Endothelial cell of umbilical vein (primary cell): ENCODE measurements around the gene CLPTM1L. TPM values are rescaled to one million over a fixed set of nuclear protein-coding genes. Genes with fewer than 3 reads are reported as not detected.
"Not testable (repeated sequence)": the region's sequence is repeated elsewhere in the genome, so short reads cannot be mapped to it uniquely, and the experiment has no call there.

ENCODE experiments used
- BruUV-seq: library from RNA; stranded (reverse); fragments of 400-500 nt; replicated peaks from 2 replicates; lab custom pipeline; 2021; lab: Mats Ljungman, UMichigan
- CTCF ChIA-PET: fragments of 300-600, 350-600 bp; sonication (Branson Sonifier 250); formaldehyde crosslinking; loops from one replicate; lab custom pipeline; 2021; ENCODE audit warnings: antibody characterized with exemption, inconsistent platforms; lab: Charles Lee
- POLR2A ChIA-PET: fragments of 300-600, 350-600 bp; sonication (Branson Sonifier 250); formaldehyde crosslinking; loops from one replicate; lab custom pipeline; 2021; ENCODE audit warnings: antibody characterized with exemption, inconsistent platforms; lab: Charles Lee
- DNase-seq: peaks from one replicate; pipeline ENCODE4 v3.0.0-alpha.2; 2011; ENCODE audit warnings: low read depth, low spot score
- FAIRE-seq: peaks from 2 replicates; lab custom pipeline; 2011; peaks lifted over from hg19 to GRCh38; lab: Jason Lieb, UNC
- H2AFZ ChIP-seq: 2 replicates; pipeline ENCODE4 v1.6.0; 2012; ENCODE audit warnings: low read depth, low read length, control low read depth, inconsistent platforms
- H3K27ac ChIP-seq: 2 replicates; pipeline ENCODE4 v1.5.1; 2011; ENCODE audit warnings: low read depth, mild to moderate bottlenecking, control low read depth, low read length, moderate library complexity; ENCODE audit not compliant: insufficient read depth
- H3K27me3 ChIP-seq, 2 experiments: 2 replicates each; pipeline versions ENCODE4 v1.6.0 to v1.6.1; 2011; ENCODE audit warnings: low read length in 2 of 2, mixed read lengths in 1 of 2; ENCODE audit not compliant: control insufficient read depth in 2 of 2, insufficient read depth in 2 of 2
- H3K36me3 ChIP-seq, 2 experiments: 2 replicates in 1 of 2; 3 replicates in 1 of 2; pipeline ENCODE4 v1.5.1; 2011; ENCODE audit warnings: low read length in 2 of 2, mild to moderate bottlenecking in 1 of 2, moderate library complexity in 1 of 2; ENCODE audit not compliant: control insufficient read depth in 2 of 2, insufficient read depth in 2 of 2; ENCODE audit errors: extremely low read depth in 1 of 2
- H3K4me1 ChIP-seq: 3 replicates; pipeline ENCODE4 v1.5.1; 2011; ENCODE audit warnings: mild to moderate bottlenecking, low read length; ENCODE audit not compliant: control insufficient read depth, insufficient read depth; ENCODE audit errors: extremely low read depth
- H3K4me2 ChIP-seq: 2 replicates; pipeline ENCODE4 v1.6.1; 2011; ENCODE audit warnings: low read length, control low read depth, mixed read lengths; ENCODE audit not compliant: insufficient read depth
- H3K4me3 ChIP-seq, 3 experiments: fragments of 200-600 bp in 1 of 3; sonication (generic), shearing (Covaris generic) in 1 of 3; replicated peaks in 1 of 3; 2 replicates each; pipeline ENCODE4 v1.5.1; 2011 to 2016; ENCODE audit warnings: control low read depth in 3 of 3, low read length in 3 of 3, mild to moderate bottlenecking in 2 of 3, inconsistent platforms in 1 of 3, low read depth in 1 of 3, moderate library complexity in 1 of 3; ENCODE audit not compliant: insufficient read depth in 1 of 3
- H3K79me2 ChIP-seq: 2 replicates; pipeline ENCODE4 v1.6.0; 2012; ENCODE audit warnings: low read length, inconsistent platforms; ENCODE audit not compliant: control insufficient read depth, insufficient read depth
- H3K9ac ChIP-seq: replicated peaks from 2 replicates; pipeline ENCODE3; 2011; ENCODE audit warnings: low read length, control low read depth; ENCODE audit not compliant: insufficient read depth; ENCODE audit errors: extremely low read depth
- H3K9me1 ChIP-seq: replicated peaks from 3 replicates; pipeline ENCODE4 v1.6.0; 2011; ENCODE audit warnings: mild to moderate bottlenecking, low read length; ENCODE audit not compliant: control insufficient read depth, insufficient read depth; ENCODE audit errors: extremely low read depth
- H3K9me3 ChIP-seq: replicated peaks from 2 replicates; pipeline ENCODE4 v1.5.1; 2012; ENCODE audit warnings: low read length, inconsistent platforms; ENCODE audit not compliant: control insufficient read depth, insufficient read depth
- H4K20me1 ChIP-seq: replicated peaks from 2 replicates; pipeline ENCODE3; 2011; ENCODE audit warnings: mild to moderate bottlenecking, low read length; ENCODE audit not compliant: control insufficient read depth, insufficient read depth; ENCODE audit errors: extremely low read depth
- FOS ChIP-seq: IDR thresholded peaks from 2 replicates; pipeline ENCODE4 v1.6.1; 2011; ENCODE audit warnings: mild to moderate bottlenecking, low read length, moderate library complexity, borderline replicate concordance; ENCODE audit not compliant: insufficient read depth
- MYC ChIP-seq: IDR thresholded peaks from one replicate; pipeline ENCODE4 v1.6.1; 2011; ENCODE audit warnings: mild to moderate bottlenecking, low read depth, low read length
- dilution Hi-C: fragments of 300-500 bp; cut with MboI; formaldehyde crosslinking; loops from one replicate; pipeline ENCODE4 v1.15.0; 2019; ENCODE audit warnings: low sequenced_read_pairs; ENCODE audit not compliant: extremely low pct_ligation_motif_present
- intact Hi-C: fragments of 100-400 bp; cut with micrococcal nuclease; formaldehyde crosslinking; loops from one replicate; pipeline ENCODE4 v1.10.0; 2022
- polyA plus RNA-seq, 4 experiments: library from polyadenylated mRNA; depleted of rRNA in 3 of 4; stranded (reverse) in 3 of 4; unstranded in 1 of 4; fragments of >200 nt; gene quantifications; 2 replicates each; pipeline versions ENCODE4 v1.2.1 to v1.2.3, GENCODE V29; 2011 to 2012; ENCODE audit warnings: missing spikeins in 1 of 4
- total RNA-seq: library from RNA; stranded (reverse); gene quantifications from 2 replicates; pipeline ENCODE4 v1.2.3, GENCODE V29; 2021
- TF ChIP-seq, protein P1 (sequence below): IDR thresholded peaks from 2 replicates; pipeline ENCODE4 v1.6.1; 2011; ENCODE audit not compliant: insufficient read depth, insufficient read length

The CLPTM1L gene
- total and polyA plus RNA-seq, 2 donors (not counting 3 experiments of a cell fraction or from before 2014, with no cell fraction given): 116 to 191 TPM

DNA sequence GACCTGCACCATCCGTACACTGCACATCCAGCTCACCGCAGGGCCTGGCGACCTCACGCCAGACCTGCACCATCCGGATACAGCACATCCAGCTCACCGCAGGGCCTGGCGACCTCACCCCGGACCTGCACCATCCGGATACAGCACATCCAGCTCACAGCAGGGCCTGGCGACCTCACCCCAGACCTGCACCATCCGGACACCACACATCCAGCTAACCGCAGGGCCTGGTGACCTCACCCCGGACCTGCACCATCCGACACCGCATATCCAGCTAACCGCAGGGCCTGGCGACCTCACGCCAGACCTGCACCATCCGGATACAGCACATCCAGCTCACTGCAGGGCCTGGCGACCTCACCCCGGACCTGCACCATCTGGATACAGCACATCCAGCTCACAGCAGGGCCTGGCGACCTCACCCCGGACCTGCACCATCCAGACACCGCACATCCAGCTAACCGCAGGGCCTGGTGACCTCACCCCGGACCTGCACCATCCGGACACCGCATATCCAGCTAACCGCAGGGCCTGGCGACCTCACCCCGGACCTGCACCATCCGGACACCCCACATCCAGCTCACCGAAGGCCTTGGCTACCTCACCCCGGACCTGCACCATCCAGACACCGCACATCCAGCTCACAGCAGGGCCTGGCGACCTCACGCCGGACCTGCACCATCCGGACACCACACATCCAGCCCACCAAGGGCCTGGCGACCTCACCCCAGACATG, 61.7 kb downstream of the CLPTM1L start:
- POLR2A ChIA-PET, H3K9me1 ChIP-seq, intact Hi-C loops, dilution Hi-C loops, H3K9ac ChIP-seq, H3K4me3 ChIP-seq, H3K27ac ChIP-seq, DNase-seq, H4K20me1 ChIP-seq, CTCF ChIA-PET, H3K27me3 ChIP-seq, H2AFZ ChIP-seq, H3K9me3 ChIP-seq, H3K79me2 ChIP-seq, H3K4me1 ChIP-seq, H3K36me3 ChIP-seq, FAIRE-seq, BruUV-seq, H3K4me2 ChIP-seq: not testable (repeated sequence)

DNA sequence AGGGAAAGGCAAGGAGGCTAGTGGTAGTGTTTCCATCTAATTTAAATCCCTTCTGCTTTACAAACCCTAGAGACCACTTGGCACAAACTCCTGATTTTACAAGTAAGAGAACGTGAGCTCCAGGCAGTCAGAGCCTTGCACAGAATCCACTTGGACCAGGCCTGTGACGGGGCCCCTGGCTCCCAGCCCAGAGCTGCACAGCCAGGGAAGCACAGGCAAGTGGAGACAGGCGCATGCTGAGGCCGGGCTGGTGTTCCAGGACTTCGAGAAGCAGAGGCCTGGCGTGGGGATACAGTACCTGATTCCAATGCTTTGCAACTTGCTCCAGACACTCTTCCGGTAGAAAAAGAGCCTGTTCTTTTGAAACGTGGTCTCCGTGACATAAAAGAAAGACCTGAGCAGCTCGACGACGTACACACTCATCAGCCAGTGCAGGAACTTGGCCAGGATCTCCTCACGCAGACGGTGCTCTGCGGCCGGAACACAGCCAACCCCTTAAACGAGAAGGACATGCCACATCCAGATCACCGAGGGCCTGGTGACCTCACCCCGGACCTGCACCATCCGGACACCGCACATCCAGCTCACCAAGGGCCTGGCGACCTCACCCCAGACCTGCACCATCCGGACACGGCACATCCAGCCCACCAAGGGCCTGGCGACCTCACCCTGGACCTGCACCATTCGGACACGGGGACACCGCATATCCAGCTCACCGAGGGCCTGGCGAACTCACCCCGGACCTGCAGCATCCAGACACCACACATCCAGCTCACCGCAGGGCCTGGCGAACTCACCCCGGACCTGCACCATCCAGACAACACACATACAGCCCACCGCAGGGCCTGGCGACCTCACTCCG, 62.5 kb downstream of the CLPTM1L start:
- no peaks in the 10 kb centered on the region for H3K9me1 ChIP-seq
- no peak overlapping the region for H3K4me2 ChIP-seq
- H3K9ac ChIP-seq: no peak overlapping the region
- FAIRE-seq: no peak
- no peak overlapping the region for H3K4me3 ChIP-seq
- H3K36me3 ChIP-seq: no peaks in the 10 kb centered on the region
- intact Hi-C loops (no loop called here), dilution Hi-C loops (no loop called here)
- H2AFZ ChIP-seq: no peak overlapping the region
- no TSS peak for BruUV-seq
- no peaks in the 10 kb centered on the region for H3K79me2 ChIP-seq
- H4K20me1 ChIP-seq: no peaks in the 10 kb centered on the region
- ChIA-PET POLR2A (no interaction called here), CTCF (no interaction called here)
- H3K27me3 ChIP-seq: no peaks in the 10 kb centered on the region
- DNase-seq: no peak
- H3K4me1 ChIP-seq: no peaks in the 10 kb centered on the region
- H3K27ac ChIP-seq: no peak overlapping the region
- H3K9me3 ChIP-seq: no peaks in the 10 kb centered on the region
- TF ChIP-seq MYC (no peak), FOS (no peak)
- TF ChIP-seq, protein P1, sequence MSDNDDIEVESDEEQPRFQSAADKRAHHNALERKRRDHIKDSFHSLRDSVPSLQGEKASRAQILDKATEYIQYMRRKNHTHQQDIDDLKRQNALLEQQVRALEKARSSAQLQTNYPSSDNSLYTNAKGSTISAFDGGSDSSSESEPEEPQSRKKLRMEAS: no peak
